Measurements from ENCODE around the gene GAGE10.
"Not testable (repeated sequence)": the region's sequence is repeated elsewhere in the genome, so short reads cannot be mapped to it uniquely, and the experiment has no call there.

DNA sequence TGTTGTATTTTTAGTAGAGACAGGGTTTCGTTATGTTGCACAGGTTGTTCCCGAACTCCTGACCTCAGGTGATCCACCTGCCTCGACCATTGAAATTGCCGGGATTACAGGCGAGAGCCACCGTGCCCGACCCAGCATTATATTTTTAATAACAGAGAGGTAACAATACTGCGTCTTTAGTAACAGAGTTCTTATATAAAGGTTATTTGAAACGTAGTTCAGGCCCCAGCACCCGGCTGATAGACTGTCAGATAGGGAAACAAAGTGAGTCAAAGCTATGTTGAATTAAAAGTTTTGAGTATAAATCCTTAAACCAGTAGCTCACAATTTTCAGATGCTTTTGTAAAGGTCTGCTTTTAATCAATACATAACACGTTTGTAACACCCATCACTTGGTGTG is 42.7 kb downstream of the GAGE10 start:
- TF ChIP-seq, protein P1, sequence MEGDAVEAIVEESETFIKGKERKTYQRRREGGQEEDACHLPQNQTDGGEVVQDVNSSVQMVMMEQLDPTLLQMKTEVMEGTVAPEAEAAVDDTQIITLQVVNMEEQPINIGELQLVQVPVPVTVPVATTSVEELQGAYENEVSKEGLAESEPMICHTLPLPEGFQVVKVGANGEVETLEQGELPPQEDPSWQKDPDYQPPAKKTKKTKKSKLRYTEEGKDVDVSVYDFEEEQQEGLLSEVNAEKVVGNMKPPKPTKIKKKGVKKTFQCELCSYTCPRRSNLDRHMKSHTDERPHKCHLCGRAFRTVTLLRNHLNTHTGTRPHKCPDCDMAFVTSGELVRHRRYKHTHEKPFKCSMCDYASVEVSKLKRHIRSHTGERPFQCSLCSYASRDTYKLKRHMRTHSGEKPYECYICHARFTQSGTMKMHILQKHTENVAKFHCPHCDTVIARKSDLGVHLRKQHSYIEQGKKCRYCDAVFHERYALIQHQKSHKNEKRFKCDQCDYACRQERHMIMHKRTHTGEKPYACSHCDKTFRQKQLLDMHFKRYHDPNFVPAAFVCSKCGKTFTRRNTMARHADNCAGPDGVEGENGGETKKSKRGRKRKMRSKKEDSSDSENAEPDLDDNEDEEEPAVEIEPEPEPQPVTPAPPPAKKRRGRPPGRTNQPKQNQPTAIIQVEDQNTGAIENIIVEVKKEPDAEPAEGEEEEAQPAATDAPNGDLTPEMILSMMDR (IDR thresholded peaks at IDR 0.05) = not testable (repeated sequence)
- not testable (repeated sequence) for TF ChIP-seq EP300, POLR2A (IDR thresholded peaks at IDR 0.05)
